Uterus (tissue), 2 donors: ENCODE measurements around the gene CLSTN2.

Experiments
- CTCF ChIP-seq, 4 experiments: fragments of 200-600 bp in 2 of 4; fragments of 450-650 bp in 2 of 4; sonication (generic) in 2 of 4; IDR thresholded peaks; one replicate each; pipeline ENCODE4 v1.5.1; 2016 to 2019; ENCODE audit warnings: antibody characterized with exemption in 4 of 4, mild to moderate bottlenecking in 2 of 4, moderate library complexity in 1 of 4
- POLR2A ChIP-seq, 2 donors: fragments of 450-650 bp; IDR thresholded peaks; one replicate each; pipeline ENCODE4 v1.6.1; 2016; ENCODE audit warnings: antibody characterized with exemption in 2 of 2, mild to moderate bottlenecking in 1 of 2, moderate library complexity in 1 of 2

GRCh38 chr3:140617135-140617534, 682.1 kb downstream of the CLSTN2 start:
- TF ChIP-seq CTCF (IDR thresholded peaks at IDR 0.05) (no peak), POLR2A (IDR thresholded peaks at IDR 0.05) (no peak)
